Glutamatergic neuron (in vitro differentiated cells): ENCODE measurements around the gene HMGN1. TPM values are rescaled to one million over a fixed set of nuclear protein-coding genes. Genes with fewer than 3 reads are reported as not detected.

ENCODE experiments used
- DNase-seq: peaks from one replicate; pipeline ENCODE4 v3.0.0; 2022
- H3K27ac Mint-ChIP-seq: one replicate; pipeline ENCODE4 v1.8.0; 2020; ENCODE audit warnings: mild to moderate bottlenecking, mixed read lengths, inconsistent platforms; ENCODE audit not compliant: unreplicated experiment
- H3K27me3 Mint-ChIP-seq: one replicate; pipeline ENCODE4 v1.8.0; 2020; ENCODE audit warnings: mild to moderate bottlenecking, moderate library complexity, mixed read lengths, inconsistent platforms; ENCODE audit not compliant: unreplicated experiment
- H3K36me3 Mint-ChIP-seq: one replicate; pipeline ENCODE4 v1.8.0; 2020; ENCODE audit warnings: mild to moderate bottlenecking, mixed read lengths, inconsistent platforms; ENCODE audit not compliant: unreplicated experiment
- H3K4me1 Mint-ChIP-seq: one replicate; pipeline ENCODE4 v1.8.0; 2020; ENCODE audit warnings: mild to moderate bottlenecking, low read depth, mixed read lengths, inconsistent platforms; ENCODE audit not compliant: unreplicated experiment
- H3K4me3 Mint-ChIP-seq: one replicate; pipeline ENCODE4 v1.8.0; 2020; ENCODE audit warnings: mild to moderate bottlenecking, mixed read lengths, inconsistent platforms; ENCODE audit not compliant: unreplicated experiment
- H3K9me3 Mint-ChIP-seq: one replicate; pipeline ENCODE4 v1.8.0; 2020; ENCODE audit warnings: mild to moderate bottlenecking, moderate library complexity, mixed read lengths, inconsistent platforms; ENCODE audit not compliant: unreplicated experiment
- total RNA-seq: library from RNA; stranded (reverse); fragmentation: NEBNext Ultra II Directional; extraction: Animal tissue kit (Norgen Biotek cat#: 25700); gene quantifications from one replicate; pipeline ENCODE4 v1.2.1, GENCODE V29; 2021; ENCODE audit not compliant: unreplicated experiment
- TF ChIP-seq, protein P1 (sequence below): fragments of 200-600 bp; sonication (generic); IDR thresholded peaks from one replicate; pipeline ENCODE4 v1.5.0; 2021; ENCODE audit not compliant: partially characterized antibody, unreplicated experiment

Gene HMGN1
- total RNA-seq, 1 donor from 2014 or later = 231 TPM

DNA sequence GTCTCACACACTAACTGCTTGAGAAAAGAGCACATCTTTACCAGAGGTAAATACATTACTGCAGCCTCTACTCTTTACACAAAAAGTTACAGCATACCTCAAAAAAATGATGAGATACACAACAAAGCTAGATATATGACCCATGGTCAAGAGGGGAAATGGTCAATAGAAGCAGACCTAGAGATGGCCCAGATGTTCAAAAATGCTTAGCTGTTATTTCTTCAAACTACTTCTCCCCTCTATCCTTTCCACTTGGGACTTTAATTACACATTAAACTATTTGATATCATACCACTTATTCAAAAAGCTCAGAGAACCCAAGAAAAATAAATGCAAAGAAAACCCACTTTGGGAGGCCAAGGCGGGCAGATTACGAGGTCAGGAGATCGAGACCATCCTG lies 48.3 kb downstream of the HMGN1 start:
- no peaks in the 10 kb centered on the region for H3K4me1 Mint-ChIP-seq
- no peak overlapping the region for H3K4me3 Mint-ChIP-seq

DNA sequence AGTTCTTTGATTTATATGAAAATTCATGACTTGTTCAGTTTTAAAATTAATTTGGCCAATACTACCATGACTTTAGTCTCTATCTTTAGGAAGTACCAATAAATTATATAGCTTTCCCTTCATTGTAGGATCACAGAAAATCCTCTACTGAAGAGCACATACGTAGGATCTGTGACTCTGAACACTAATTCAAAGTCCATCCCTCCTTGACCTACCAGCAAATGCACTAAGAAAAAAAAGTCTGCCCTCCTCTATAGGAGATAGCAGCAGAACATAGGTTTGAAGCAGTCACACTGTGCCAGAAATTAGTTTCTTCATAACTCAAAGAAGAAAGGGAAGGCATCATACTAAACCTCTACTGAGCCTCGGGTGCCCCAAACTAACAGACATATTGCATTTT lies 52.0 kb downstream of the HMGN1 start:
- Mint-ChIP-seq H3K9me3 (no peaks in the 10 kb centered on the region), H3K27me3 (no peaks in the 10 kb centered on the region), H3K4me3 (no peak overlapping the region), H3K27ac (peak overlapping the region; percentile 36), H3K4me1 (no peaks in the 10 kb centered on the region), H3K36me3 (peaks cover 14% of the 10 kb centered on the region)
- no peak for DNase-seq
- TF ChIP-seq, protein P1, sequence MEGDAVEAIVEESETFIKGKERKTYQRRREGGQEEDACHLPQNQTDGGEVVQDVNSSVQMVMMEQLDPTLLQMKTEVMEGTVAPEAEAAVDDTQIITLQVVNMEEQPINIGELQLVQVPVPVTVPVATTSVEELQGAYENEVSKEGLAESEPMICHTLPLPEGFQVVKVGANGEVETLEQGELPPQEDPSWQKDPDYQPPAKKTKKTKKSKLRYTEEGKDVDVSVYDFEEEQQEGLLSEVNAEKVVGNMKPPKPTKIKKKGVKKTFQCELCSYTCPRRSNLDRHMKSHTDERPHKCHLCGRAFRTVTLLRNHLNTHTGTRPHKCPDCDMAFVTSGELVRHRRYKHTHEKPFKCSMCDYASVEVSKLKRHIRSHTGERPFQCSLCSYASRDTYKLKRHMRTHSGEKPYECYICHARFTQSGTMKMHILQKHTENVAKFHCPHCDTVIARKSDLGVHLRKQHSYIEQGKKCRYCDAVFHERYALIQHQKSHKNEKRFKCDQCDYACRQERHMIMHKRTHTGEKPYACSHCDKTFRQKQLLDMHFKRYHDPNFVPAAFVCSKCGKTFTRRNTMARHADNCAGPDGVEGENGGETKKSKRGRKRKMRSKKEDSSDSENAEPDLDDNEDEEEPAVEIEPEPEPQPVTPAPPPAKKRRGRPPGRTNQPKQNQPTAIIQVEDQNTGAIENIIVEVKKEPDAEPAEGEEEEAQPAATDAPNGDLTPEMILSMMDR = no peak

More for the DNA sequence above, 48.3 kb downstream of the HMGN1 start:
- DNase-seq = no peak
- H3K27ac Mint-ChIP-seq = no peak overlapping the region
- H3K9me3 Mint-ChIP-seq = no peaks in the 10 kb centered on the region
- H3K36me3 Mint-ChIP-seq = peaks cover 9% of the 10 kb centered on the region
- TF ChIP-seq, protein P1 = no peak
- H3K27me3 Mint-ChIP-seq = no peaks in the 10 kb centered on the region

Other genes starting within 250 kb of the HMGN1 start
- gene PSMG1, start 165.6 kb downstream of the HMGN1 start, total RNA-seq = 28.7 TPM
- gene BRWD1, start 35.5 kb downstream of the HMGN1 start, total RNA-seq = 64.6 TPM
- gene LCA5L, start 96.7 kb upstream of the HMGN1 start, total RNA-seq = not detected
- 1.5 TPM for gene SH3BGR, start 102.9 kb upstream of the HMGN1 start, total RNA-seq